Measurements from ENCODE around the gene LRRC45.

LRRC45 gene

GRCh38 chr17:82007495-82008257 is 15.4 kb upstream of the LRRC45 start:
- no peak for DNase-seq (ENCODE audit: low spot score)

GRCh38 chr17:82008258-82008940 is 14.7 kb upstream of the LRRC45 start:
- DNase-seq (ENCODE audit: low spot score): no peak

- DNase-seq (ENCODE audit: low spot score): no peak
Observed at GRCh38 chr17:82008941-82009405, 14.1 kb upstream of the LRRC45 start.

- DNase-seq (ENCODE audit: low spot score): no peak
Observed at GRCh38 chr17:82009413-82009812, 13.7 kb upstream of the LRRC45 start.

- DNase-seq (ENCODE audit: low spot score): no peak
Observed at GRCh38 chr17:82010575-82011525, 12.3 kb upstream of the LRRC45 start.

GRCh38 chr17:82011617-82012187 is 11.4 kb upstream of the LRRC45 start:
- DNase-seq (ENCODE audit: low spot score): no peak

- DNase-seq (ENCODE audit: low spot score): no peak
Observed at GRCh38 chr17:82012261-82012639, 10.9 kb upstream of the LRRC45 start.

- no peak for DNase-seq (ENCODE audit: low spot score)
Observed at GRCh38 chr17:82012640-82013295, 10.3 kb upstream of the LRRC45 start.

GRCh38 chr17:82013341-82013740 is 9.8 kb upstream of the LRRC45 start:
- peak; percentile 71 for DNase-seq (ENCODE audit: low spot score)

- no peak for DNase-seq (ENCODE audit: low spot score)
Observed at GRCh38 chr17:82013772-82014321, 9.3 kb upstream of the LRRC45 start.

- DNase-seq (ENCODE audit: low spot score): no peak
Observed at GRCh38 chr17:82014432-82014831, 8.7 kb upstream of the LRRC45 start.

- DNase-seq (ENCODE audit: low spot score): no peak
Observed at GRCh38 chr17:82014971-82015310, 8.2 kb upstream of the LRRC45 start.

- DNase-seq (ENCODE audit: low spot score): no peak
Observed at GRCh38 chr17:82015311-82015971, 7.7 kb upstream of the LRRC45 start.

GRCh38 chr17:82016061-82016874 is 6.8 kb upstream of the LRRC45 start:
- no peak for DNase-seq (ENCODE audit: low spot score)

GRCh38 chr17:82016875-82017459 is 6.1 kb upstream of the LRRC45 start:
- no peak for DNase-seq (ENCODE audit: low spot score)

GRCh38 chr17:82017612-82018151 is 5.4 kb upstream of the LRRC45 start:
- no peak for DNase-seq (ENCODE audit: low spot score)

- DNase-seq (ENCODE audit: low spot score): no peak
Observed at GRCh38 chr17:82018152-82018988, 4.7 kb upstream of the LRRC45 start.

GRCh38 chr17:82018989-82019689 is 4.0 kb upstream of the LRRC45 start:
- DNase-seq (ENCODE audit: low spot score): no peak

Measured in AG08395 (cell line).